Measurements from ENCODE around the gene KCTD15.

DNA sequence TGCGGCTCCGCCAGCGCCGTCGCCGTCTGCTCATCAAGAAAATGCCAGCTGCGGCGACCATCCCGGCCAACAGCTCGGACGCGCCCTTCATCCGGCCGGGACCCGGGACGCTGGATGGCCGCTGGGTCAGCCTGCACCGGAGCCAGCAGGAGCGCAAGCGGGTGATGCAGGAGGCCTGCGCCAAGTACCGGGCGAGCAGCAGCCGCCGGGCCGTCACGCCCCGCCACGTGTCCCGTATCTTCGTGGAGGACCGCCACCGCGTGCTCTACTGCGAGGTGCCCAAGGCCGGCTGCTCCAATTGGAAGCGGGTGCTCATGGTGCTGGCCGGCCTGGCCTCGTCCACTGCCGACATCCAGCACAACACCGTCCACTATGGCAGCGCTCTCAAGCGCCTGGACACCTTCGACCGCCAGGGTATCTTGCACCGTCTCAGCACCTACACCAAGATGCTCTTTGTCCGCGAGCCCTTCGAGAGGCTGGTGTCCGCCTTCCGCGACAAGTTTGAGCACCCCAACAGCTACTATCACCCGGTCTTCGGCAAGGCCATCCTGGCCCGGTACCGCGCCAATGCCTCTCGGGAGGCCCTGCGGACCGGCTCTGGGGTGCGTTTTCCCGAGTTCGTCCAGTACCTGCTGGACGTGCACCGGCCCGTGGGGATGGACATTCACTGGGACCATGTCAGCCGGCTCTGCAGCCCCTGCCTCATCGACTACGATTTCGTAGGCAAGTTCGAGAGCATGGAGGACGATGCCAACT is 24.4 kb upstream of the KCTD15 start:
- TF ChIP-seq CTCF (optimal IDR thresholded peaks at IDR 0.05 in 1 of 3, IDR thresholded peaks at IDR 0.05 in 1 of 3, conservative IDR thresholded peaks at IDR 0.05 in 1 of 3; ENCODE audit: extremely low read depth in 1 of 3, insufficient read depth in 2 of 3, low read length in 3 of 3) (no peak), EZH2 (IDR thresholded peaks at IDR 0.05; ENCODE audit: low read length) (no peak)
